HG03135 (cell line): ENCODE data around the gene CAPN6.

Experiments
- ATAC-seq: cut with Tn5 transposase; IDR thresholded peaks from one replicate; pipeline ENCODE4 v1.9.1; 2021; ENCODE audit warnings: mild to moderate bottlenecking, moderate library complexity; ENCODE audit not compliant: unreplicated experiment

CAPN6 gene, protein sequence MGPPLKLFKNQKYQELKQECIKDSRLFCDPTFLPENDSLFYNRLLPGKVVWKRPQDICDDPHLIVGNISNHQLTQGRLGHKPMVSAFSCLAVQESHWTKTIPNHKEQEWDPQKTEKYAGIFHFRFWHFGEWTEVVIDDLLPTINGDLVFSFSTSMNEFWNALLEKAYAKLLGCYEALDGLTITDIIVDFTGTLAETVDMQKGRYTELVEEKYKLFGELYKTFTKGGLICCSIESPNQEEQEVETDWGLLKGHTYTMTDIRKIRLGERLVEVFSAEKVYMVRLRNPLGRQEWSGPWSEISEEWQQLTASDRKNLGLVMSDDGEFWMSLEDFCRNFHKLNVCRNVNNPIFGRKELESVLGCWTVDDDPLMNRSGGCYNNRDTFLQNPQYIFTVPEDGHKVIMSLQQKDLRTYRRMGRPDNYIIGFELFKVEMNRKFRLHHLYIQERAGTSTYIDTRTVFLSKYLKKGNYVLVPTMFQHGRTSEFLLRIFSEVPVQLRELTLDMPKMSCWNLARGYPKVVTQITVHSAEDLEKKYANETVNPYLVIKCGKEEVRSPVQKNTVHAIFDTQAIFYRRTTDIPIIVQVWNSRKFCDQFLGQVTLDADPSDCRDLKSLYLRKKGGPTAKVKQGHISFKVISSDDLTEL

DNA sequence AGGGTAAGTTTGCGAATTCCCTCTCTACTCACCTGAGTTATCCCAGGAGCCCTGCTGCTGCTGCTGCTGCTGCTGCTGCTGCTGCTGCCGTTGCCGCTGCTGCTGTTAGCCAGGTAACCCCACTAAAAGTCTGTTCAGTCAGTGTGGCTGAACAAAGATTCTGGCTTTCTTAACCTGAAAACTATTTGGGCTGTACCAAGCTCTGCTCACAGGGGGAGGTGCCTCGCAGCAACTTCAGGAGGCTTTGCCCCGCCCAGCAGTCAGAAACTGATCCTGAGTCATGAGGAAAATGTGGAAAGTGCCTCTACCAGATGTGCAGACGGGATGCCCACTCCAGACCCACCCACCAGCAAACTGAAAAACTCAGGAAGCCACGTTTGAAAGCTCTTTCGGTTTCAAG, at the start of gene CAPN6:
Gene CAPN6, minus strand, starts transcription at position 145 of the 400 bp plus-strand sequence. CDS start 6,547 bp downstream, outside the sequence.
- ATAC-seq = no peak

DNA sequence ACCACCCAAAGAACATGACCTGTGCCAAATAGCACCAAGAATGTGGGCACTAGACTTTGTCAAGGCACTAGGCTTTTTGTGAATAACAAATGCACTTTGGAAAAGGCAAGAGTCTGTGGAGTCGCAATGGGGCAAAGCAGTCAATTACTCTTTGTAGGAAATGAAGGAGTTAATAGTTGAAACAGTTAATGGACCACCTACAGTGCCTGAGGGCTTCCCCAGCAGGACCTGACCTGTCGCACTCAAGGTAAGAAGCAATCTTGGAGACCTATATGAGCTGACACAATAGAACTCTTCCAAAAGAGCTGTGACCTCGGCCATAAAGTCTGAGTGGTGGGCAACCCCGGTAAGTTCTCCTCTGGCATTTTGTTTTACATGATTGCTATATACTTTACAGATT, 49.2 kb upstream of the CAPN6 start:
- no peak for ATAC-seq

DNA sequence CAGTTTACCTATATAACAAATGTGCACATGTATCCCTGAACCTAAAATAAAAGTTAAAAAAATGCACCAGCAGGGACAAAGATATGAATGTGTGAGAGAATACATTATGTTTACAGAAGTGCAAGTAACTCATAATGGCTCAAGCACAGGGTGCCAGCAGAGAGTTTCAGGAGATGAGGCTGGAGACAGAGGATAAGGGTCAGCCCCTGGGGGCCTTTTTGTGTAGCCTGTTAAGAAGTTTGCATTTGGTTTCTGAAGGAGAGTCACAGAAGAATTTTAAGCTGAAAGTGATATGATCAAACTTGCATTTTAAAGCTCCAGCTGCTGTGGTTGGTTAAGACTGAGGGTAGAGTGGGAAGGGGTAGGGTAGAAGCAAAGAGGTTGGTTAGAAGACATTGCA, 48.6 kb upstream of the CAPN6 start:
- ATAC-seq = no peak

DNA sequence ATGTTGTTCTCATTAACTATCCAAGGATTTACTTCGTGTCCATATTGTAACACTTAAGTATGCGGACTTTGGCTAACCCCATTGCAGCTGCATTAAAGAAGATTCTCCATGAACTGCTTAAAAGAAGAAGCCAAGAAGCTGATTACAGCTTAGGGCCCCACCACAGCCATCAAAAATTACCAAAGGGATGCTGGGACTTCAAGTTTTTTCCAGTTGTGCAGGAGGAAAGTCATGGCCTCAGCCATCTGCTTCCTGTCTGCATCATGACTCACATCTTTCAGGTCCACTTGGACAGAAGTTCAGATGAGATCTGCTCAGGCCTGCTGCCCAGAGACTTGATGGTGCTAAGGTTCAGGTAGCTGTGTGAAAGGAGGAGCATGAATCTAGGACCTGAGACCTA, 38.8 kb upstream of the CAPN6 start:
- no peak for ATAC-seq

DNA sequence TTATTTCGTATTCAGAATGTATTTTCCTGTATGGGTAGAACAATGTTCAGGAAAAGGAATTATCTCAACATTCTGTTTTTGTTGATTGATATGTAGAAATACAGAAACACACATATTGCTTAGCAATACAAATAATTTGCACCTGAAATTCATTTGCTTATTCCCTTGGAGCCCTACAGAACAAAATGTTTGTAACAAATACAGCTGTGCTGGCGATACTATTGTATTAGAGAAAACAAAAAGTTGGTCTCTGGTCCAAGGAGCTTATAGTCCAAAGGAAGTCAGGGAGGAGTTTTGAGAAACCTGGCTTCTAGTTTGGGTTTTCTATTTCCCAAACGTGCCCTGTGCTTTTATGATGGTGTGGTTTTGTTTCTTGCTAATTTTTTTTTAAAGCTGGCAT, 37.8 kb upstream of the CAPN6 start:
- no peak for ATAC-seq

DNA sequence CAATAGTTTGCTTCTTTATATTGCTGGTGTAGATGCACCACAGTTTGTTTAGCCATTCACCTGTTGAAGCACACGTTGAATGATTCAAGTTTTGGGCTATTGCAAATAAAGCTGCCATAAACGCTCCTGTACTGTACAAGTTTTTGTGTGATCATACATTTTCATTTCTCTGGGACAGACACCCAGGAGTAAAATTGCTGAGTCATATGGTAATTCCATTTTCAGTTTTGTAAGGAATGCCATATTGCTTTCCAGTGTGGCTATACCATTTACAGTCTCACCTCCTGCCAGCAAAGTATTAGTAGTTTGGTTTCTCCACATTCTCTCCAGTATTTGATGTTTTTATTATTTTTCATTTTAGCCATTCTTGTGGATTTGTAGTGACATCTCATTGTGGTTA, 32.0 kb upstream of the CAPN6 start:
- ATAC-seq = no peak

DNA sequence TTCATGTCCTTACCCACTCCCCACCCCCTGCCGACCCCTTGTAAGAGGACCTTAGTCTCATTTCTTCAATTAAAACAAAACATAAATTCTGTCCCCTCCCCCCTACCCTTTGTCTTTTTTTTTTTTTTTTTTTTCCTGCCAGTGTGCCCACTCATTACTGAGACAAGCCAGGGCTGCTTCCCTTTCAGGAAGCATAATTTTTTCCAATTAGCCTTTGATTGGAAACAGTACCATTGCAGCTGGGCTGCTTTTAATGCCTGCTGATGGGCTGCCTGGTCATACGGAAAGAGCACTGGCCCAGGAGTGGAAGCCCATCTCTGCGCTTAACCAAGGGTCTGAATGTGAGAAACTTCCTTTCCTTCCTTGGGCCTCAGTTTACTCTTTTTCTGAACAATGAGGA, 18.6 kb upstream of the CAPN6 start:
- ATAC-seq = no peak

DNA sequence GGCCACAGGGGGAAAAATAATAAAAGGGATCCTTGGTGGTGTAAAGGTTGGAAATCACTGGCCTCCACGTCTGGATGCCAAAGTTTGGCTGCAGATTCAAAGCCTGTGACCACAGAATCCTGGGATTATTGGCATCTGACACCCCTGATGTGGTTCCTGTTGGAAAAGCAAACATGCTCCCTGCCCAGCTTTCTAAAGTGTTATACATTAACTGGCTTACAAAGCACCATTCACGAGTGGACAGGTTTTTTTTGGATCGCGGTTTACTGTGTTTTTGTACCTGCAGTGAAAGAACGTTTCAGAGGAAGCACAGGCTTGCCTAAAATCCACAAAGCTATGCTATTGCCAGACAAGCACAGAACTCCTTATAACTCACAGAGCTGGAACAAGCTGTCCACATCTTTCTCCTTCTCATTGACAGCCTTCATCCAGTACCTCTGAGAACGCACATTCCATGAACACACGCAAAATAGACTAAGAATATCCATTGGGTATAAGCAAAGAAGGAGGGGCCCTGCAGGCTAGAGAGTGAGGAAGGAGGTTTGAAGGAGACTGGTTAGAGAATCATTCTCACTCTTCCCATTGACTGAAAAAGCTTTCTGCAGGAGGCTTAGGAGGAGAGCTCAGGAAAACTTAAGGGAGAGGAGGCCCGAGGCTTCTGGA, 14.5 kb upstream of the CAPN6 start:
- no peak for ATAC-seq

DNA sequence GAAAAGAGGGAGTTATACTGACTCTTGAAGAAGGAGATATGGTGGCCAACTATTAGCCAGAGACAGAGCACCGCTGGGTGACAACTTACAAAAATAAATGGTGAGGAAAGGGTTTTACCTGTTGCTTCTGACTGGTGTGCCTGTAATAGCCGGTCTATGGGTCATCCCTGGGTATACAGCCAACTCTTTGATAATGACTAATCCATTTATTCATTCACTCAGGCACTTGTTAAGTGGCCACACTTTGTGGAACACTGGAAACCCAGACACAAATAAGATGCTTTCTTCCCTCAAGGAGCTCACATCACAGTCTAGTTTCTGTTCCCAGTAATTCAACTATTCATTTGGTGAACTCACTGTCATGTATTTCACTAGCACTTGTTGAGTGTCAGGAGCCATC, 13.2 kb upstream of the CAPN6 start:
- ATAC-seq = no peak

DNA sequence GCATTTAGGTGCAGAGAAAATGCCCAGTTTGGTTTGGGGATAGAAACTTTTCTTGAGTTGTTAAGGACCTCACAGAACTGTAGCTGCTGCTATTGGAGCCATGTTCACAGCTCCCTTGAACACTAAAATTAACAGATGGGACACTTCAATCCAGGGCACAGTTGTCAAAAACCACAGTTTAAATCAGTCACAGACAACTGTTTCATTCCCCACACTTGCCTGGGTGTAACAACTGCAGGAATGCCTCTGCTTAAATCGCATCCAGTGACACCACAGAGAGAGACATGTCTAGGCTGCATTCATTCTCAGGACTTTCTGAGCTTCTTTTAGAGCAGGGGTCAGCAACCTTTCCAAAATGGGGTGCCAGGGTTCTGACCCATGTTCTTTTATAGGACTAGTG, 12.7 kb upstream of the CAPN6 start:
- ATAC-seq = no peak

DNA sequence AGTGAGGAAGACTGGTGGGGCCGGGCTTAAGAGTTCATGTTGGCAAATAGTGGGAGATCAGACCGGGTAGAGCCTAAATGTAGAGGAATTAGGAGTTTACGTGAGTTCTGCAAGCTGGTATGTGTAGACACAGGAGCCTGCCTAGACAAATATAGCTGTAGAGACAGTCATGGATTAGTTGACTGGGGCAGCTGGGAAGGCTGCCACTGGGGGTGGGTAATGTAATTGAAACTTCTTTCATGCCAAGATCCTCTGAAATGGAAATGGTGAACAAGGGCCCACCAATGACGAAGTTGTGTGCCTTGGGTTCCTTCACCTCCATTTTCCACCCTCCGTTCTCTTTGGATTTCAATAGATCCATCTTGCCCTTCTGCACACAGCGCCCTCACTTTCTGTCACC, 11.9 kb upstream of the CAPN6 start:
- ATAC-seq = no peak

DNA sequence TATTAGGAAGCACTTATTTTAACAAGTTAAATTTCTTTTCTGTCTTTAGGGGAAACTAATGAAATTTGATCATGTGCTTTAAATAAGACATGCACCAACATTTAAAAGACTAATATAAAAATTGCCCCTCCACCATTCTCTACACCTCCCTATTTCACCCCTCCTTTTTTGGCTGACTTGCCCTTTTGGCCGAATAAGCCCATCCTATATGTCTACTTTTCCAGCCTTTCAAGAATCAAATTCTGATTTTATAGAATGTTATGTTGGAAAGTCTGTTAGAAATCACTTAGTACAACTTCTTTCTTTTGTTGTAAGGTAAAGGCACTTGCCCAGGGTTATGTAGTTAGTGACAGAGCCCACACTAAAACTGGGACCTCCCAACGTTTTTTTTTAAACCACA, 1.8 kb downstream of the CAPN6 start:
- ATAC-seq = no peak

DNA sequence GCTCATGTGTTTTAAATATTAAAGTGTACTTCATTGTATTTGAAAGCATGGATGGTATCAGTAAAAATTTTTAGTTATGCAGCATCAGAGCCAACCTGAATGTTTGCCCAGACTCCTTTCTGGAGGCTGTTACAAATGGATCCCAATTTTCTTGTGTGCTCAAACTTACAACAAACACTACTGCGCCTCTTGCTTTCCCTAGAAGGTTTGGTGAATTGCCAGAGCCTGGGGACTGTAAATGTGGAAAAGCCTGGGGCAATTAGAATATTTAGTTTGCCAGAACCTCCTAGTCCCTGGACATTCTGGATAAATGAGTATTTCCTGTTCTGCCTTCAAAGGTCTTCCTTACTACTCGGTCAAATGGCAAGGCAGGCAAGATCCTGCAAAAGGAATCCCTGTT, 4.8 kb downstream of the CAPN6 start:
- ATAC-seq = no peak

DNA sequence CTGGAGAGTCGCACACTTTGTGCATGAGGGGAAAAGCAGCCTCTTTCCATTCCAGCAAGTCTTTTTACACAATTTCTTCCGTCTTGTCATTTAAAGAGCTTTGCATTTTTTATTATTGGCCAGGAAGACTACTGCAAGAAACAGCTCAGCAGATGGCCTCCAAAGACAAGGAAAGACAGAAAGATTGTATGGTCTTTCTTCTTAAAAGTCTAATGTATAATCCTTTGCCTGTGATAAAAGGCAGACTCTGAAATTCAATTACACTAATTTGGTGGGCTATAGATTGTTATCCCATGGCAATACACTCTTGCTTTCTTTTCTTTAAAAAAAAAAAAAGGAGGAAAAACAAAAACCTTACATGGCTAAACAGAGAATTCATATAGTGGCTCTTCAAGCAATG, 5.9 kb downstream of the CAPN6 start:
- ATAC-seq = no peak

DNA sequence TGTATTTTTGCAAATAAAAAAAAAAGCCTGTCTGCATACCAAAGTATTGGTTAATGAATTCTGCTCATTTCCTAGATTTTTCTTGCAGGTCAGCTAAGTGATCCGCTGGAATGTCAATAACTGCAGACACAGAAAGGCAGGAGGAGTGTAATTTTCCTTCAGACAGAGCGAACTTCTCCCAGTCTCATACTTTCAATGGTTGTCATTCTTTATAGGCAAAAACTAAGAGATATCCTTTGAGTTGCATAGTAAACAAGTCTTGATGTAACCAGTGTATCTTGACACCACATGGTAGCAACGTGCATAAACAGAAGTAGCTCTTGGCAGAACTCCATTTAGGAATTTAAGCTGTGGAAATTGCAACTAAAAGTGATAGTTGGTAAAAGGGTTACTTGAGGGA, 8.2 kb downstream of the CAPN6 start:
- no peak for ATAC-seq

DNA sequence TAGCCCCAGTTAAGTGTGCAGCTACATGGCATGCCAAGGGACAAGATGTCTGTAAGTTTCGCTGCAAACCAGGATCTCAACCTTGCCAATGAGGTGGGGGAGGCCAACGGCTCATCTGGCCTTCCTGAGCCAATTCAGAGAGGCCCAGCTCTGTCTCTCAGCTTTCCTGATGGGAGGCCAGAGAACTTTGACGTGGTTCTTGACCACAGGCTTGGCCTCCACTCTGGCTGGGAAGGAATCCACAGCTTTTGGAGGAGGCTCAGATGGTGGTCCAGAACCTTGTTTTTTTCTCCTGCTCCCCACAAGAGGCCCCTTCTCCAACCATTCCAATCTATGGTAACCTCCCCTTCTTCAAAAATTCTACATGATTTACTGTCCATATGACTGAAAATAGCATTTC, 9.8 kb downstream of the CAPN6 start:
- ATAC-seq = no peak

DNA sequence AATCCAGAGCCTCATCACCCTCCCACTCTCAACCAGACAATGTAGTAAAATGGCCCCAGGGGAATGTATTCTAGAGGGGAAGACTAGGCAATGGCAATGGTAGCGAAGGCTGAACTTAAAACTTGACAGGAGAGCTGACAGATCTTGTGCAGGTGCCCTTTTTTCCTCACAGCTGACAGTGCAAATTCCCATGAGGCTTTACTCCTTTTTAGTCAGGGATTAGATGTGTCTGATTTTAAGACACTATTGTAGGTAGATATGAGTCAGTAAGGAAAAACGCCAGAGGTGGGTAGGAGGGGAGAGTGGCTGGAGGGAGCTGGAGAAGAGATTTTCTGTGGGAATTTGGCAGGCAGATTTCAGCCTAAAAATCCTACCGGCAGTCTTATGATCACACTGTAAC, 10.7 kb downstream of the CAPN6 start:
- ATAC-seq = no peak

DNA sequence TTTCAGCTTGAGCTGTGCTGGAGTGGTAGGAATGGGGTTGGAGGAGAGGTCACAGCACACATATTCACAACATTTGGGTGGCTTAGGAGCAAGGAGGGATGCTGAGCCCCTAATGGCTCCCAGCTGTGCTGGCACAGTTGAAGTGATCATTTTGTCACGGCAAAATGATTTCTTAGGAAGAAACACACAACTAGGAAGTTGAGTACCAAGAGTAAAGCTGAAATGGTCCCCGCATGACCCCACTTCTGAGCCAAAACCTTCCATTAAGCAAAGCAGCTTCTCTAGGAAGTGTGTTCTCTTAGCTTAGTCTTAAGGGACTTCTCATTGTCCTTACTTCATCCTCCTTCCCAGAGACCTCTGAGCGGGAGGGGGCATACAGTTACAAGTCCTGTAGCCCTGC, 12.6 kb downstream of the CAPN6 start:
- ATAC-seq = no peak

DNA sequence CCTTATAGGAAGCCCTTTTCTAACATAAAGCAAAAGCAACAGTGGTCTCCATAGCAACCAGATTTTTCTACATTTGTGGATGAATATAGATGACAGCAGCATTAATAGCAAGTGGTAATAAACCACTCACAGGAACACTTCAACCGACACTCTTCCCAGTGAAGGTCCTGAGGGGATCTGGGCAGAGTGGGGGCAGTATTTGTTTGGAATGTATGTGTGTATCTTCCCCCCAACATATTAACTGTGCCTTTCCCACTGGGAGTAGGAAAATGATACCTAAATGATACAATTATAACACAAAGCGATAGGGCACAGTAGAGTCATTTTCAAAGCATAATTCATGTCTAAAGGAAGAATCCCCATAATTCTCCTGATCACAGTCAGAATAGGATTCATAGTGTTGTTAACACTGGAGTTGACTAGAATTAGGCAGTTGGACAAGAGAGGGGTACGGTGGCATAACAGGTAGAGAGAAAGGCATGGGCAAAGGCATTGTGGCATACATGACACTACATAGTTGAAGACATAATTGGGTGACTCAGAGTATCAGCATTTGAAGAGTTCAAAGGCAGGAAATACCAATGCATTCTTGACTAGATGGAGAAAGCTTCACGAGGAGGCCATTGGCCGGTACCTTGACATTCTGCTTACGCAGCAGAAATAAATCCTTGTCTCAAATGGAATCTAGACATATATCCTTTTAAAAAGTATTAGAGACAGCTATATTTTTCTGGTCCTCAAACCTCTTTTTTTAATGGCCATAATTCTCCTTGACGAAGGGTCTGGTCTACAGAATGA, 15.2 kb downstream of the CAPN6 start:
- no peak for ATAC-seq

DNA sequence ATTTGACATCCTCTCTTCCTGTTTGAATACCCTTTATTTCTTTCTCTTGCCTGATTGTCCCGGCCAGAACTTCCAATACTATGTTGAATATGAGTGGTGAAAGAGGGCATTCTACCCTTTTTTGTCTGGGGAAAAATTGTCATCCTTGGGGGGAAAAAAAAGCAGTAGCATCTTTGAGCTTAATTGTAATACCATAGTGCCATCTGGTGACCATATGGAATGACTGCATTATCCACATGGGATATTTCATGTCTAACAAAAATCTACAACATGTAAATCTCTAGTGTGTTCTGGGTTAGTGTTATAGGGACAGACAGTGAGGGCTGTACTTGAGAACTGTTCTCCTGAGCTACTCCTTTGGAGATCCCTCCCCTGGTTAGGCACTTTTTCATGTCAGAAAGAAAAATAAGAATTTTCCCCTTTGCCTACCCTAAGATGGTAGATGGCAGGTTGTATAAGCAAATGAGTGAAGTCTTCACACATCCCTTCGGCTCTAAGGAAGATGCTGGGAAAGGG, 26.0 kb downstream of the CAPN6 start:
- ATAC-seq = no peak

DNA sequence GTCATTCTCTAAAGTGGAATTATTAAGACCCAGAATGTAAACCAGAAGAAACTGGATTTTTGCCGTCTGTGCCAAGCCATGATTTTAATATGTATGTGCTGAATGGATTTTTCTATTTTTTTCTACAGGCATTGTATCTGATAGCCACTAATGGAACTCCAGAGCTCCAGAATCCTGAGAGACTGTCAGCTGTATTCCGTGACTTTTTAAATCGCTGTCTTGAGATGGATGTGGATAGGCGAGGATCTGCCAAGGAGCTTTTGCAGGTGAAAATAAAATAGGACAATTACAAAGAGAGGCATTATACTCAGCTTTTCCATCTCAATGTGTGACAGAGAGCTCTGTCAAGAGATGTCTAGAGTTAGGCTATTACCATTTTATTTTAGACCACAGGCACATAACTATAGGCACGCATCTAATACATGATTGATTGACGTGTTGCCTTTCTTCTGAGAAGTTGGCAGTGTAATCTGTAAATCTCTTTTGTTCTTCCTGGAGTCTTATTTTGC, 53.9 kb downstream of the CAPN6 start:
- ATAC-seq = no peak
